B cell (primary cell): ENCODE measurements around the gene KCNK7. TPM values are rescaled to one million over a fixed set of nuclear protein-coding genes. Genes with fewer than 3 reads are reported as not detected.

ENCODE experiments used
- ATAC-seq: fragments of 200-7000 bp; cut with Tn5 transposase; one replicate; pipeline ENCODE4 v1.10.0; 2021; ENCODE audit warnings: low read depth, mild to moderate bottlenecking, moderate number of reproducible peaks, moderate library complexity
- CTCF ChIA-PET: fragments of 350-600 bp; sonication (Branson Sonifier 250); formaldehyde crosslinking; loops from one replicate; lab custom pipeline; 2021; ENCODE audit warnings: antibody characterized with exemption, inconsistent platforms; lab: Charles Lee
- POLR2A ChIA-PET: fragments of 350-600 bp; sonication (Branson Sonifier 250); formaldehyde crosslinking; loops from one replicate; lab custom pipeline; 2021; ENCODE audit warnings: antibody characterized with exemption; lab: Charles Lee
- DNase-seq: peaks from one replicate; pipeline ENCODE4 v3.0.0; 2013
- H2AFZ ChIP-seq: 2 replicates; pipeline ENCODE4 v1.6.1; 2012; ENCODE audit warnings: mild to moderate bottlenecking, low read depth, low read length; ENCODE audit not compliant: insufficient read depth, poor library complexity, severe bottlenecking
- H3K27ac ChIP-seq, 2 donors: 1 replicate in 1 of 2; 2 replicates in 1 of 2; pipeline ENCODE4 v1.5.1; 2012 to 2013; ENCODE audit warnings: low read length in 2 of 2, mild to moderate bottlenecking in 2 of 2, moderate library complexity in 1 of 2
- H3K27me3 ChIP-seq, 4 experiments: fragments of 200-600 bp in 1 of 4; sonication (generic) in 1 of 4; replicated peaks in 1 of 4; 1 replicate in 2 of 4; 2 replicates in 2 of 4; pipeline versions ENCODE4 v1.6.1 to v1.7.0; 2013 to 2016; ENCODE audit warnings: low read length in 3 of 4, mild to moderate bottlenecking in 2 of 4, mixed read lengths in 1 of 4, moderate library complexity in 1 of 4; ENCODE audit not compliant: insufficient read depth in 4 of 4, control insufficient read depth in 3 of 4; ENCODE audit errors: control extremely low read depth in 1 of 4
- H3K36me3 ChIP-seq, 2 experiments: replicated peaks in 1 of 2; 1 replicate in 1 of 2; 2 replicates in 1 of 2; pipeline versions ENCODE4 v1.6.1 to v1.7.1; 2013; ENCODE audit warnings: low read length in 1 of 2; ENCODE audit not compliant: insufficient read depth in 2 of 2, control insufficient read depth in 1 of 2; ENCODE audit errors: control extremely low read depth in 1 of 2, extremely low read depth in 1 of 2
- H3K4me1 ChIP-seq, 2 donors: fragments of 200-600 bp in 1 of 2; sonication (generic) in 1 of 2; 1 replicate in 1 of 2; 2 replicates in 1 of 2; pipeline versions ENCODE4 v1.5.1 to v1.6.1; 2013 to 2017; ENCODE audit warnings: low read length in 2 of 2; ENCODE audit not compliant: control insufficient read depth in 2 of 2, insufficient read depth in 2 of 2
- H3K4me2 ChIP-seq: replicated peaks from 2 replicates; pipeline ENCODE3; 2012; ENCODE audit warnings: mild to moderate bottlenecking, low read depth, low read length; ENCODE audit not compliant: poor library complexity, severe bottlenecking
- H3K4me3 ChIP-seq, 5 experiments: fragments of 200-600 bp in 1 of 5; sonication (generic) in 1 of 5; 1 replicate in 3 of 5; 2 replicates in 2 of 5; pipeline versions ENCODE4 v1.5.1 to v1.7.0; 2011 to 2016; ENCODE audit warnings: low read length in 4 of 5, mild to moderate bottlenecking in 4 of 5, low read depth in 2 of 5, control low read depth in 1 of 5, moderate library complexity in 1 of 5; ENCODE audit not compliant: insufficient read depth in 1 of 5; ENCODE audit errors: control extremely low read depth in 1 of 5, extremely low read depth in 1 of 5
- H3K79me2 ChIP-seq: fragments of 200-600 bp; sonication (generic); one replicate; pipeline ENCODE4 v1.6.0; 2016; ENCODE audit warnings: low read length; ENCODE audit not compliant: control insufficient read depth, insufficient read depth
- H3K9ac ChIP-seq: fragments of 200-600 bp; sonication (generic); 2 replicates; pipeline ENCODE4 v1.6.1; 2017; ENCODE audit warnings: mild to moderate bottlenecking, low read length, moderate library complexity
- H3K9me3 ChIP-seq, 3 donors: one replicate each; pipeline versions ENCODE4 v1.6.1 to v1.7.1; 2013; ENCODE audit warnings: low read length in 2 of 3; ENCODE audit not compliant: control insufficient read depth in 2 of 3, insufficient read depth in 1 of 3; ENCODE audit errors: control extremely low read depth in 1 of 3
- H4K20me1 ChIP-seq: 2 replicates; pipeline ENCODE4 v1.6.0; 2012; ENCODE audit warnings: mild to moderate bottlenecking, low read length; ENCODE audit not compliant: insufficient read depth, control insufficient read depth, poor library complexity, severe bottlenecking
- H3K27ac Mint-ChIP-seq: one replicate; pipeline ENCODE4 v1.8.0; 2021; ENCODE audit warnings: mixed read lengths
- H3K27me3 Mint-ChIP-seq: one replicate; pipeline ENCODE4 v1.8.0; 2021; ENCODE audit warnings: mixed read lengths
- H3K4me1 Mint-ChIP-seq: one replicate; pipeline ENCODE4 v1.8.0; 2021; ENCODE audit warnings: mixed read lengths
- H3K4me3 Mint-ChIP-seq: one replicate; pipeline ENCODE4 v1.8.0; 2021; ENCODE audit warnings: mixed read lengths
- H3K9me3 Mint-ChIP-seq: one replicate; pipeline ENCODE4 v1.8.0; 2022; ENCODE audit warnings: mixed read lengths; ENCODE audit not compliant: insufficient read depth
- CTCF ChIP-seq: fragments of 200-600 bp; IDR thresholded peaks from one replicate; pipeline ENCODE4 v1.8.0; 2022; ENCODE audit warnings: antibody characterized with exemption, mild to moderate bottlenecking
- EZH2 ChIP-seq: IDR thresholded peaks from 2 replicates; pipeline ENCODE4 v1.6.1; 2012; ENCODE audit warnings: borderline replicate concordance, low read depth, mild to moderate bottlenecking, moderate library complexity, low read length; ENCODE audit not compliant: insufficient read depth, poor library complexity, severe bottlenecking
- WGBS: methylation state at CpG from one replicate; pipeline ENCODE4 v1.1.5; 2013; ENCODE audit warnings: missing lambda C conversion rate; ENCODE audit not compliant: insufficient coverage; 5-methylcytosine and 5-hydroxymethylcytosine counted together
- intact Hi-C: fragments of 100-400 bp; cut with micrococcal nuclease; formaldehyde crosslinking; loops from one replicate; pipeline ENCODE4 v1.10.0; 2022
- polyA plus RNA-seq: library from polyadenylated mRNA; depleted of rRNA; stranded (reverse); fragments of >200 nt; gene quantifications from 2 replicates; pipeline ENCODE4 v1.2.3, GENCODE V29; 2012
- total RNA-seq, 2 donors: library from RNA; stranded (reverse); fragments of 120-200 nt in 1 of 2; gene quantifications; 1 replicate in 1 of 2; 2 replicates in 1 of 2; pipeline versions ENCODE4 v1.2.3 to v1.2.4, GENCODE V29; 2013 to 2022

The KCNK7 gene
- total and polyA plus RNA-seq, 2 donors (not counting 1 experiment from before 2014, with no cell fraction given): 2.2 to 3.5 TPM

GRCh38 chr11:65624931-65625627 lies 29.5 kb upstream of the KCNK7 start:
- POLR2A ChIA-PET: interaction anchor here (1.1 to 2.1 kb wide), 6 partner anchors 10 to 86 kb away, joined by 4 to 13 read pairs (median 6); partner anchors contain the start of genes KAT5, PCNX3, RELA and SIPA1
- H2AFZ ChIP-seq: no peak overlapping the region
- no peak overlapping the region for H3K4me3 ChIP-seq
- peaks cover 6 to 11% of the 10 kb centered on the region in 2 donors for H3K4me1 ChIP-seq
- H3K9me3 ChIP-seq: no peaks in the 10 kb centered on the region
- no peak overlapping the region for H3K27ac ChIP-seq
- H3K27ac Mint-ChIP-seq: no peak overlapping the region
- WGBS: 81% methylated on average over 21 of the region's 30 CpGs
- H3K27me3 ChIP-seq: no peaks in the 10 kb centered on the region
- CTCF ChIA-PET: interaction anchor here (0.9 to 6.7 kb wide), 32 partner anchors 8 to 363 kb away, joined by 3 to 86 read pairs (median 5); partner anchors contain the start of genes AP5B1, KAT5, PCNX3 and RELA
- H3K4me1 Mint-ChIP-seq: peaks cover 12% of the 10 kb centered on the region
- no peak overlapping the region for H3K4me2 ChIP-seq
- H3K36me3 ChIP-seq: peaks cover 0 to 86% of the 10 kb centered on the region in 2 experiments
- H3K27me3 Mint-ChIP-seq: no peaks in the 10 kb centered on the region
- intact Hi-C loops: no loop called here
- peaks cover 39% of the 10 kb centered on the region for H4K20me1 ChIP-seq
- peaks cover 73% of the 10 kb centered on the region for H3K79me2 ChIP-seq
- no peak for TF ChIP-seq EZH2
- TF ChIP-seq CTCF: no peak
- DNase-seq: no peak
- H3K9me3 Mint-ChIP-seq: no peaks in the 10 kb centered on the region
- ATAC-seq: no peak
- H3K4me3 Mint-ChIP-seq: no peak overlapping the region
- no peak overlapping the region for H3K9ac ChIP-seq
